Stimulated activated CD8-positive, alpha-beta memory T cell treated with anti-CD3 and anti-CD28 coated beads, Interleukin-4, amount 100 ng/mL, for 1 hour (primary cell): ENCODE measurements around the gene CRACDL.
"Not testable (repeated sequence)": the region's sequence is repeated elsewhere in the genome, so short reads cannot be mapped to it uniquely, and the experiment has no call there.

ENCODE experiments used
- DNase-seq, 2 donors: peaks; one replicate each; pipeline ENCODE4 v3.0.0-alpha.2; 2020; ENCODE audit warnings: low read depth in 2 of 2, low spot score in 1 of 2

Gene CRACDL

DNA sequence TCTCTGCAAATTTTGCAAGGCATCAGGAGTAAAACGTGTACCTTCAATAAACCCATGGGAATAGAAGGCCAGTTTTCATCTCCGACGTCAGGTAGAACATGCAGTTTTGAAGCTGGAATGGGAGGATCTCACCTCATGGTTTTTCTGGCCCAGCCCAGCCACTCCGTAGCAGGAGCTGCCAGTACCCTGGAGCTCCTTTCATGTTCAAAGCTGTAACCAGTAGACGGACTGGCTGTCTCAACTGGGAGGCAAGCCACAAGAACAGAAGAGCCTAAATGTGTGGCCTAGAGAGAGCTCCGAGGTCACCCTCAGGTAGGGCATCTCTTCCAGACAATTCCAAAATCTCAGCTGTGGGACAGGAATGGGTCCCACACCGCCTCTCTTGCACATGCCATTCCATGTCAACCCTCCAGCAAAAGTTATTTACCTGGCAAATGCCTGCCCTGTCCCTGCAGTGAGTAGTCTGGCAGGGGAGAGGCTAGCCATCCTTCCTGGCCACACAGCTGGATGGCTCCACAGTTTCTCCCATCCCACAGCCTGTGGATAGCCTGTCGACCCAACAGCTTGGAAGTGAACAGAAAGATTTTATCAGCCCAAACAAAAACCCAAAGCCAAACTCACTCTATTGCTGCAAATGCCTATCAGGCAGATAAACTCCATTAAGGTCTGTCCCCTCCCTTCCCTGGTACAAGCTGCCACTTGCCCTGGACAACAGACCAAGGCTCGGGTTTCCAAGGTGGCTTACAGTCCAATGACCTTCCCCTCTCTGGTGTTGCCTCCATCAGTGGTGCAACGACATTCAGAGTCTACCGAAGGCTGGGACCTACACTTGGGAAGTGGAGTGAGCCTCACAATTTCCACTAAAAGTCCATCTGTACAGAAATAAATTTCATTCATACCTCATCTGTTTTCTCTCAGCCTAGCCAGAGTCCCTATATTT lies 27.8 kb downstream of the CRACDL start:
- no peak for DNase-seq

DNA sequence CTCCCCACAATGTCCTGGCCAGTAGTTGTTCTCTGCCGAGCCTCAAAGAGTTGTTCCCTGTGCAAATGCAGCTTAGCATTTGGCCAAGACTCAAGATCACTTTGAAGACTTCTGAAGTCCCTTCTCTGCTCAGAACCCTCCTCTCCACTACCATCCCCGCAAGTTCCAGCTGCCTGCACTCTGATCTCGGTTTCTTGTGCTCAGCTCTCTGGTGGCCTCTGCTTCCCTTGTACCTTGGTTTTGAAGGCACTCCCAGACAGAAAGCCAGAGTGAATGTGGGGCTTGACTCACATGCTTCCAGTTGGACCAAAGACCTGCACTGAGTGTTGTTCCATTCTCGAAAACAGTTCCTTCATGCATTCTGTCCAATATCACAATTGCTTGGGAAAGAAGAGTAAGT lies 28.6 kb downstream of the CRACDL start:
- DNase-seq, result no peak

DNA sequence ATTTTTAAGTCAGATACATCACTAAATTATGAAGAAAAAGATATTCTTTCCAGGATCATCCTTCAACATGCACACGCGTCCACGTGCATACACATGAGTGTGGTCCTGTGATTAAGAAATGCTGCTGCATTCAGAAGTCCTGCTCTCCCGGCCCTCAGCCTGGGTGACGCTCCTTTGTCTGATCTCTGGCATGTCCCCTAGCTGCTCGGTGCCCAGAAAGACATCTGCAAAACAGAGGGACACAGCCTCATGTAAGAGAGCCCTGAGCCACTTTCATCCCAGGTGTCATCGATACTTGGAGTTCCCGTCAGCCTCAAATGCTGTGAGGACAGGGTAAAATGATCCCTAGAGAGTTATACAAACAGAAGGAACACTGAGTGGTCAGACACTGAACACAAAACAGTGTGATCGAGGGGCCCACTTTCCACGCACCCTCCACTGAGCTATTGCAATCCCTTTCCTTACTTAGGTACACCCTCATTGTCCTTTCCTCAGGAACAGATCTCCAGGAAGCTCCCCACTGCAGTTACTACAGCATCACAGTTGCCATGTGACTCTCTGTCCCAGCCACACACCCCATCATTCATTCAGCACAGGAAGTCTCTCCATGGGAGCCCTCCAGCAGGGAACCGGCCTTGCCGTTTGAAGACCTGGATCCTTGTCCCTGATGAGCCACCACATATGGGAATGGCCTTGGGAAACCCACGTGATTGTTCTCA lies 32.1 kb downstream of the CRACDL start:
- no peak for DNase-seq

DNA sequence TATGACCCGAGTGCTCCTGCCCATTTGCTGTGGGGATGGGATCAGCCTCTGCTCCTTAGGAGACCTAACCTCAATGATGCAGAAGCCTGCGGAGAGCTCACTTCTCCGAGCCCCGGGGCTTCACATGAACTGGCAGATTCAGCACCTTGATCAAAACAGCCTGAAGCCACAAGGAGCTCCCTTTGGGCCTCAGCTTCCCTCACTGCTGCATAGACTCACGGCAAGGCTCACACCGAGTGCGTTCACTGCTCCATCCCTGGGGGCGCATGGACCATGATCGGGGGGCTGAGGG lies 33.0 kb downstream of the CRACDL start:
- DNase-seq, result no peak

DNA sequence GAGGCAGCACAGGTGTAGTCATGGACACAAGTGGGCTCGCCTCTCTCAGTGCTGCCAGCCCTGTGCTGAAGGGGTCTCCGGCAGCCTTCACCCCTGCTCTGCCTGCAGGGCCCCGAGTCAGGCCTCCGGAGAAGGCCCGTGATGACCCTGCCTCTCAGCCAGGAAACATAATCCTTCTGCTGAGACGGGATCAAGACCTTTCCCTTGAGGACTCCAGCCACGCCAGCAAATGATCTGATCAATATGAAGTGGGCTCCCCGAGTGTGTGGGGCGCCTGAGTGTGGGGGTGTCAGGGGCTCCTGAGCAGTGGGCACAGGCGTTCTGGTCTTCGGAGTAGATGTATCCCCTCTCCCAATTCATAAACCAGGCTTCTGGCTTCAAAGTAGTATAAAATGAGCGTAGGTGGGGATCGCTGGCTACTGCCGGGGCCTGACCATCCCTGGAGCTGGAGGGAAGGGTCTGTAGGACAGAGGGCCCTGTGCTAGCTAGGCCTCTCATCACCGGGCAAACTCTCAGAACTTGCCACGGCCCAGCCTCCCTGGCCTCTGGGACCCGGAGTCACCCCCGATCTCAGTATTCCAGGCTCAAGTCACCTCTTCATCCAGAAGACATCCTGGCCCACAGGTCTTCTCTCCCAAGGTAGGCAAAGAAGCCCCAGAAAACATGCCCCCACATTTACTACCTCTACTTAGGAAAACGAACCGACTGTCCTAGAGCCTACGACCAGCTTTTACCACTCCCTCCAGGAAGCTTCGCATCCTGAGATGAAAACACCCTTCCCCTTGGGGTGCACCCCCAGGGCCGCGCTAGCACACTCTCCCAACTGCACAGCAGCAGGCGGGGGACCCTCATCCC lies 33.6 kb downstream of the CRACDL start:
- DNase-seq, result no peak

DNA sequence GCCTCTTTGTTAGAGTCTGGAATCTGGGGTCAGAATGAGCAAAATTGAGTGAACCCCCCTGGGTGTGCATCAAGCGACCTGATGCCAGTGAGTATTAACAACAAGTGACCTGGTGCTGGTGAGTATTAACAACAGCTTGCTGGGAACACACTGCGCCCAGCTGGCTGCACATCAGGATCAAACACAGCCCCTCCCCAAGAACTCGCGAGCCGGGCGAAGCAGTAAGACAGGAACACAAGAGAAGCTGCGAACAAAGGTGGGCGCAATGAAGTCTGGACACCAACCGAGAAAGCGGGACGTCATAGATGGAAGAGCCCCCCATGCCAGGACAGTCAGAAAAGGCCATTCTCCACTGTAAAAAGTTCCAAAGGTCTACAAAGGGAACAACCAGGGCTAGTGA lies 34.3 kb downstream of the CRACDL start:
- DNase-seq, result no peak

DNA sequence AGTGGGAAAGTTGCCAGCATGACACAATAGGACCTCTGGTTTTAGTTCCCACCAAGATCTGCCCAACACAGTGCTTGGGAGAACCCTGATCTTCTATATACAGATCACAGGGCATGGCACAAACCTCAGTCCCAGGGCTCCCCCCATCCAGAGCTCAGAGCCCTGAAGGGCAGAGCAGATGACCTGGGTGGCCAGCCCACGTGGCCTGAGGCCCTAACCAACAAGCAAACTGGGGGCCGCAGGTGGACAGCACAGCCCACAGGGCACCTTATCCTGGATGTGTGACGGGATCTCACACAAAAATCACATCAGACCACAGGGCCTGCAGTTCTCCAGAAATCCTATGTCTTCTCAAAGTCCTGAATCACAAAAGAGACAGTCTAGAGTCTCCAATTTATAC lies 34.7 kb downstream of the CRACDL start:
- no peak for DNase-seq

DNA sequence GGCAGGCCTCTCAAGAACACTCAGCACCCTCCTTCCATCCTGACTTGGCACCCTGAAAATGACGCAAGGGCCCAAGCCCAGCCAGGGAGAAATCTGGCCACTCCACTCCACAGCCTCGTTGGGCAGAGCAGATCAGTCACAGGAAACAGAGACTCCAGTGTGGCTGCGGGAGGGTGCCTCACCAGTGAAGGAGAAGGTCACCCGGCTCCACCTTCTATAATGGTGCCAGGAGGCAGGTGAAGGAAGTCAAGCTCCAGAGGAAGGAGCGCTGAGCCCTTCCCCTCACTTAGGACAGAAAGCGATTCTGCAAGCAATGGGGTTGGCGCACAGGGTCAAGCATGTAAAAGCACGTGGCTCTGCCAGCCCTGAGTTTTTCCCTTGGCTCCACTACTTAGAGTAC lies 35.3 kb downstream of the CRACDL start:
- DNase-seq, result no peak

DNA sequence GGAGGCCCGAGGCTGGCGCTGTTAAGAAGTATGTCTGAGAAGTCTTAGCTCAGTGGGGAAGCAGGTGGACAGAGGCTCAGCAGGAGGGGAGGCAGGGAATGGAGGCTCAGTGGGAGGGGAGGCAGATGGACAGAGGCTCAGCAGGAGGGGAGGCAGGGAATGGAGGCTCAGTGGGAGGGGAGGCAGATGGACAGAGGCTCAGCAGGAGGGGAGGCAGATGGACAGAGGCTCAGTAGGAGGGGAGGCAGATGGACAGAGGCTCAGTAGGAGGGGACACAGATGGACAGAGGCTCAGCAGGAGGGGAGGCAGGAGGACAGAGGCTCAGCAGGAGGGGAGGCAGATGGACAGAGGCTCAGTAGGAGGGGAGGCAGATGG lies 36.3 kb downstream of the CRACDL start:
- not testable (repeated sequence) for DNase-seq

DNA sequence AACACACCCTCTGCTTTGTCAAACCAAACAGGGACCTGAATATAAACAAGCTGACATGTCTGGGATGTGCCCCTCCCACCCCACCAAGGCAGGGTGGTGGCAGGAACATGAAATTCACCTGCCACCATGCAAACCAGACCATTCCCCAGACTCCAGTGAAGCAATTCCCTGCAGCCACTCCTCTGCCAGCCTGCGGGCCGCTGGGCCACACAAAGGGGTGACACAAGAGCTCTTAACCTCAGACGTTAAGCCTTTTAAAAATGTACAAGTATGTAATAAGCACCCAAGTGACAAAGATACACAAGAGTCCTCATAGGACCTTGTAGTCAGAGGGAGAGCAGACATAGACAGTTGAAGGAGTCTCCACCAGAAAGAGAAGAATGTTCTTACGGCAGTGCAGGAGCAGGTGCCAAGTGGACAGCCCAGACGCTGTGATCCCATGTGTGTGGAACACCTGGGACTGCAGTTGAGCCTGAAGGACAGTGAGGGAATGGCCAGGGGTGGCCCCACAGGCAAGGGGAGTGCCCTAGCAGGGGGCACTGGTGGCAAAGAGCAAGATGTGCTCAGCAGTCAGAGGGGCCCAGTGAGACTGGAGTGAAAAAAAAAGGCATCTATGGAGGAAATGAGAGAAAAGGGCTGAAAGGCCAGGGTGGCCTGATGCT lies 36.9 kb downstream of the CRACDL start:
- DNase-seq, result no peak

DNA sequence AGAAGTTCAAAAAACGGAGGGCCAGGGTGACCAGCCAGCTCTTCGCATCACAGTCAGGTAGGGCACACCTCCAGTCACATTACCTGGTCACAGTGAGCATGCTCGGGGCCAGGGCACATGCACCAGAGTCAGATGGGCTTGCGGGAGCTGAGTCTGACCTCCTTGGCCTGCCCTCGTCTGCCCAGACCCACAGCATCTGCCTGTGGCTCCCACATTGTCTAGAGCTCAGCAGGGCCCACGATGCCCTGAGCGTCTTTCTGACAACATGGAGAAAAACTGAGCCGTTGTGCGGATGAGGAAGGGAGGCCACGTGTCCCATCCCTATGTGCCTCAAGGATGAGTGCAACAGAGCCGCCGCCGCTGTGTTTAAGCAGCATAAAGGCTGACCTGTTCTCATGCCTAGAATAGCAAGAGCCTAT lies 37.6 kb downstream of the CRACDL start:
- no peak for DNase-seq

DNA sequence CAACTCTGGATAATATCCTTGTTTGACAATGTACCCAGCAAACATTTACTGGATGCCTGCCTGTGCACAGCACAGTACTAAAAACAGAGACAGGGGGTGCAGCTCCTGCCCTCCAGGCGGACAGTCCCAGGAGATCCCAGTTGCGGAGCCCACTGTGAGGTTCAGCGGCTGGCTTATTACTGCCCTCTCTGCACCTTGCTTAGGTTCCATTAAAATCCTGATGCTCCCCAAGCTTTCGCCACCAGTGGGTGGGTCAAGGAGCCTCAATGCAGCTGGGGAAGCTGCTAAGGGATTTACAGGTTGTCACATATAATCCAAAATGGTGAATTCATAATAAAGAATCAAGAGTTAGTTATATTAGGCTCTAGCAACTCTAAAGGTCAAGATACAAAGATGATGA lies 38.3 kb downstream of the CRACDL start:
- DNase-seq, result no peak

DNA sequence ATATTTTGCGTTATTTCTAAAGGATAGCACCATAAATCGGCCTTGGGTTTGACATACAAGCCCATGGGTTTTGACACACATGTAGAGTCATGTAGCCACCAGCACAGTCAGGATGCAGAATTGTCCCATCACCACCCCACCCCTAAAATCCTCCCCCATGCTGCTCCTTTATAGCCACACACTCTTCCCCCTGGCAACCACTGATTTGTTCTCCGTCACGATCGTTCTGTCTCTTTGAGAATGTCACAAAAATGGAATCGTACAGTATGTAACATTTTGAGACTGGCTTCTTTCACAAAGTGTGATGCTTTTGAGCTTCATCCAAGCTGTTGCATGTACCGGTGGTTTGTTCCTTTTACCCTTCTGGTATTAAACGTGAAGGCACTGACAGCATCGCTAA lies 39.1 kb downstream of the CRACDL start:
- DNase-seq, result no peak

DNA sequence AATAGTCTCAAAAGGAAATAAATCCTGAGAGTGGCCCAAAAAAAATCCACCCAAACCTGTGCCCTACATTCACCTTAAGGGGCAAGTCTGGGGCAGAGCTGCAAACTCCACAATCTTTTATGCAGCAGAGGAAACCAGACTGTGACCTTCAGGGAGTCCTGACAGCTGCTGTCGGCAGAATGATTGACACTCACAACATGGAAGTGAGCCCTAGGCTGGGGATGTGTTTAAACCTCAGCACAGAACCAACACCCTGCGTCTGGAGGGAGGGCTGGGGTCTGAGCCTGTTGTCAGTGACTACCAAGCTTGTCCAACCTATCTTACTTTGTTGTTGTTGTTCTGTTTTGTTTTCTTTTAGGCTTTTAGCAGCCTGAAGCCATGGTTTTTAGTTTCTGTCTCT lies 39.6 kb downstream of the CRACDL start:
- no peak for DNase-seq

DNA sequence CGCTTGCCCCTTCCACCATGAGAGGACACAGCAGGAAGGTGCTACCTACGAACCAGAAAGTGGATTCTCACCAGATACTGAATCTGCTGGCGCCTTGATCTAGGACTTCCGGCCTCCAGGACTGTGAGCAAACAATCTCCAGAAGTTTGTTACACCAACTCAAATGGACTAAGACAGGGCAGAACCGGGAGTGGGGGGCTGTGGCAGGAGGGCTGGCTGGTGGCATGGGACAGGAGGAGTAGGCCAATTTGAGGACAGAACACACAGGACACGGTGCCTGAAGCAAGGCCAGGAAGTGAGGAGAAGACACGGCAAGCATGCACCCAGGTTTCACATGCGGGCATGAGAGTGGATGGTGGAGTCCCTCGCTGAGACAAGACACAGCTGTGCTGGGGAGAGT lies 40.1 kb downstream of the CRACDL start:
- no peak for DNase-seq

DNA sequence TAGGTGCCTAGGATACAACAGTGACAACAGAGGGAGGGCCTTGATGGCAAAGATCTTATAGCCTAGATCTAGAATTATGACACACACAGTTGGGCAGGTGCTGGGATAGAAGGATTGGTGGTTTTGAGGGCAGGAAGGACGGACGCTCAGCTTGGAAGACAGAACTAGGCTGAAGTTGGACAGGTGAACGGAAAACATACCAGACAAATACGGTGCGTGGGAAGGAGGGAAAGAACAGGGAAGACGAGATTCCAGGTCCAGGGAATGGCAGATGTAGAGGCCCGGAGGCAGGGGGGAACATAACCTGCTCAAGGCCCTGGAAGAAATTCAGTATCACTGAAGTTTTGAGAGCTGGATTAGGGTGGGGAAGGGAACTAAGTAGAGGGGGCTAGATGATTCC lies 40.8 kb downstream of the CRACDL start:
- DNase-seq, result no peak

DNA sequence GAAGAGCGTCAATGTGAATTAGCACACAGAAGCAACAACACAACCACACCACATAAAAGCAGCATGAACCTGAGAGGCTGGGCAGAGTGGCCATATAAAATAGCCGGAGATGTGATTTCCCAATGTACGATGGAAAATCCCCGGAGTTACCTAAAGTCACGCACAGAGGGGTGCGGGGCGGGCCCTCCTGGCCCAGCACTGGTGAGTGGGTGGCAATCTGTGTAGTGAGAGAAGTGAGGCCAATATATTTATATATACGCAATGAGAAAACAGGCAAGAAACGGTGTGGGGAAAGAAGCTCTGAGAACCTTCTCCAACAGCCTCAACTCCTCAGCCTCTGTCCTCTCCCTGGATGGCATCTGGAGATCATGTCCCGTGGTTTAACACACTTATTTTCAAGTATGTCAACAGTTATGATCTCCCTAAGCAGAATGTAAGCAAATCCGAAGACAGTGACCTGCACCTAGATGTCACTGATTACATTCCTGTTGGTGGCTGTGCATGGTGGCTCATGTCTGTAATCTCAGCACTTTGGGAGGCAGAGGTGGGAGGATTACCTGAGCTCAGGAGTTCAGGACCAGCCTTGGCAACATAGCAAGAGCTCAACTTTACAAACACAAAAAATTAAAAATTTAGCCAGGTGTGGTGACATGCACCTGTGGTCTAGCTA lies 41.6 kb downstream of the CRACDL start:
- no peak for DNase-seq

DNA sequence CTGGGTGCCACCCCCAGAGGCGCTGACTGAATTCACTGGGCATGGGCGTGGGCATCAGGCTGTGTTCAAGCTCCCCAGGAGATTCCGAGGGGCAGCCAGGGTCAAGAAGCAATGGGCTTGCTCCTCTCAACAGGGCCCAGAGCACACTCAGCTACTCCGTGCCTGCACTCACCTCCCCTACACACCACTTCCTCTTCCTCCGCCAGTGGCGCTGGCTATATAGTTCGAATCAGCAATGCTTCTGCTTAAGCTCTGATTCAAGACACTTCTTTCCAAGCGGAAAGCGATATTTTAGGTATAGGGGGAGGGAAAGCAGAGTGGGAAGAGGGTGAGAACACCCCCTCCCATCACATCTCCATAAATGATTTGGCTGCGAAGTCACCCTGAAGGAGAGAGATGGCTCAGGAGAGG lies 42.1 kb downstream of the CRACDL start:
- DNase-seq, result no peak

DNA sequence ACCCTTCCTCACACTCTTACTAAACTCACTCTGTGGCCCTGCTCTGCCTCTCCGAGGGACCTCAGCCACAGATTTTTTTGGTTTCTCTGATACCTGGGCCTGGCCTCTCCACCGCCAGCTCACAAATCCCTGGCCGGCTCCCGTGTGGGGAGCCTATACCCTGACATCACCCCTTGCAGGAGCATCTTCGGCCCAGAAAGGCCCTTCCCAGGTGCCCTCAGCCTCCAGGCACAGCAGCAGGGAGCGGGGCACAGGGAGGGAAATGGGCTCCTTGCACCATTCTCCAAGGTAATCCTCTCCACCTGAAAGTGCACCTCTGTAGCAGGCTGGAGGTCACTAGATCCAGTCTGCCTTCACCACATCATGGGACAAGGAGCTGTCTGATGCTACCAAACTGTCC lies 43.2 kb downstream of the CRACDL start:
- DNase-seq, result no peak

DNA sequence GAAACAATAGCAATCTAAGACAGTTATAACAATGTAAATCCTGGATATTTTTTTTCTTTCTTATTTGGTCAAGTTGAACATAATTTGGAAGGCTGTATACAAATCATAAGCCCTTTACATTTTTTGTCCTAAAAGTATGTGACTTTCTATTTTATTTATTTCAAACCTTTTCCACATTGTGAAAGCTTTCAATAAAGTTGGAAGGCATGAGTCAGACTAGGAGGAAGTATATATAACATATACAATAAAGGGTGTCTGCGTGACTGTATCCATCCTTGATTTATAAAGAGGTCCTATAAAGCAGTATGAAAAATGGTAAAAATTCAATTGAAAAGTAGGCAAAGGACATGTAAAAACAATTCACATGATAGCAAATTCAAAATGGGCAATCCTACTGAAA lies 44.4 kb downstream of the CRACDL start:
- DNase-seq, result no peak

DNA sequence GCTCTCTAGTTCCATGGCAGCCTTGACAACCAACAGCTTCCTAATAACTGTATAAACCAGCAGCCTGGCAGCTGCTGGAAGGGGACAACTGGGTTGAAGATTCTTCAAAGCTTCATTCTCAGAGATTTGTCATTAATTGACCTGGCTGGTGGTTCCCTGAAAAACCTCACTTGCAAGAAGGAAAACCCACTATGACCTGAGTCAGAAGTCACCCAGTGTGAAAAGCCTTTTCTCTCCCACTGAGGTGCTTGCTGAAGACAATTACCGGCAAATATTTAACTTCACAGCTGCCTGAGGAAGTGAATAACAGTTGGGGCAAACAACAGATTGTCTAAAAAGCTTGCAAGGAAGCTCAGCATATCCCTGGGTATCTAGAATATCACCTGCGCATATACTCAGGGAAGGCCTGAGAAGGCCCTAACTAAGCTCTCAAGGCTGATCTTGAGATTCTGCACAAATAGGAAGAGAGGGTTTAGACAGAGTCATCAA lies 49.9 kb downstream of the CRACDL start:
- no peak for DNase-seq
